NCI-H2107 treated with DMSO at 0.1 percent for 48 hours (cell line): Measurements from ENCODE around the gene FBXL2.
"Not testable (repeated sequence)": the region's sequence is repeated elsewhere in the genome, so short reads cannot be mapped to it uniquely, and the experiment has no call there.

Experiments
- DNase-seq: peaks from one replicate; lab custom pipeline; 2025; ENCODE audit not compliant: unreplicated experiment; lab: John Stamatoyannopoulos, UW

The FBXL2 gene

DNA sequence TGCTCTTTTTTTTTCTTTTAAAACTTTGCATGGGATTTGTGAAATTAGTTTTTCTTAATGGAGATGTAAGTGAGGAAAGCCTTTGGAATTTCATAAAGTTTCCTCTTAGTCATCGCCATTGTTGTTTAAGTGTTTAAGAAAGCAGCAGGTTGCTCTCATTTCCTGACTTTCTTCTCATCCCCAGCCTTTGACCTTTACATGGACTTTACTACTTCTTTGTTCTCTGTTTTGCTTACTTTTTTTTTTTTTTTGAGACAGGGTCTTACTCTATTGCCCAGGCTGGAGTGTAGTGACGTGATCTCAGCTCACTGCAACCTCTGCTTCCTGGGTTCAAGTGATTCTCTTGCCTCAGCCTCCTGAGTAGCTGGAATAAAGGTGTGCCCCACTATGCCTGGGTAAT lies 38.6 kb downstream of the FBXL2 start:
- DNase-seq, result no peak

DNA sequence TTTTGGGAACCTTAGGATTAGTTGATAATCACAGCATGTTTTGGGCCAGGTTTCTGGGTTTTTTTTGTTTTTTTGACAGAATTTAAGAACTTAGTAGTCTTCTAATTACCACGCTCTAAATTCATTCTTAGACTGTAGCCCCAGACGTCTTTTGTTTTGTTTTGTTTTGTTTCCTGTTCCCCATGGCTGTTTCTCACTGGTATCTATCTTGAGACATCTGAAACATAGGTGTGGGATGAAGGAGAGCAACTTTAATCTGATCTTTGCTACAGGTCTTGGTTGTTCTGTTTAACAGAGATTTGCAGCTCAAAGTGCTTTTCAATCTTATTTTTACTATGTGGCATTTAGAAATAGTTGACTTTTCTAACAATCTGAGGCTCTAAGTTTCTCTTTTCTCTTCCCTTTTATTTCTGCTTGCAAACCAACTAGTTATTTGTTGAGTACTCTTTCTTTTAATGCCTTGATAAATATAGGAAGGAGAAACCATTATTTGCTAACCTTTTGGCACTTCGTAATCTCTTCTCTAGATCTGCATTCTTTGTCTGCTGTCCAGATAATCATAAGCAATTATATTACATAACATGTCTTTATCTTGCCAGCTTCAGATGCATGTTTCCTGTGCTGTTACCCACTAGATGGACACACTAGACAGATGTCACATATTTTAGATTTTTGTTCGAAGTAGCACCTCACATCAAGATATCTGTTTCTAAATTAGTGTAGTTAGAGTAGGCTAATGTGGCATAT lies 40.9 kb downstream of the FBXL2 start:
- no peak for DNase-seq

DNA sequence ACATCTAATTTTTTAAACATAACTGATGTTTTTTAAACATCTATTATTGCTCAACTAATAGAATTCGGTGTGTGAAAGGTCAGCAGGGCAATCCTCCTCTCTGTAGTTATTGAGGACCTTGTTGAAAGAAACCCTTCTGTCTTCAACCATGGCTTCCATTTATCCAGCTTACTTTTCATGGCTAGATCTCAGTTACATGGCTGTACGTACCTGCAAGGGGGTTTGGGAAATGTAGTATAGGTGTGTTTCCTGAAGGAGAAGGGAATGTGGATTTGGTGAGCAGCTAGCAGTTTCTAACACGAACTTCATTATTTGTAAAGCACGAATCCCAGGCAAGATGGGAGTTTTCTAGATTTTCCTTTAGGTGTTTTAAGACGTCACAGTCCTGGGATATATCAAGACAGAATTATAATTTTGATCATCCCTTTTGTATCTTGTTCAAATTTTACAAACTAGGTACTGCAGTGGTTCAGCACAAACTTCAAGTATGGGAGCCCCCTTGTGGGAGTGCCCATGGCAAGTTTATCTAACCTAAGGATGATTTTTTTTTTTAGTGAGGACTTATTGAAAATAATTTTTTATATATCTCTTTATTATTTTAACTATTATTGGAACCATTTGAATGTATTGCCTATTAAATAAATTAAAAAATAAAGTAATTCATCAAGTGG lies 41.6 kb downstream of the FBXL2 start:
- no peak for DNase-seq

DNA sequence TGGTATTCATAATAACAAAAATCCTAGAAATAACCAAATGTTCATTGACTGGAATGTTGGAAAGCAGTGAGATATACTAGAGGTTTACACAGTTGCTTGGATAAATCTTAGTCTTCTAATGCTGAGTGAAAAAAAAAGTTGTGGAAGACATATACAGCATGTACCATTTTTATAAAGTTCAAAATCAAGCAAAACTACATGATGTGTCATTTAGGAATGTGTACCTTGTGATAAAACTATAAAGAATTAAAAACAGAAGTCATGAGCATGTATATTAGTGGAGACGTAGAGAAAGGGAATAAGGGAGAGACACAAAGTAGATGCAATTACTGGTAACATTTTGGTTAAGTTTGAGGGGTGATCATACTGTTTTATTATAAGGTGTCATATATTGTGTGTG lies 45.2 kb downstream of the FBXL2 start:
- no peak for DNase-seq

DNA sequence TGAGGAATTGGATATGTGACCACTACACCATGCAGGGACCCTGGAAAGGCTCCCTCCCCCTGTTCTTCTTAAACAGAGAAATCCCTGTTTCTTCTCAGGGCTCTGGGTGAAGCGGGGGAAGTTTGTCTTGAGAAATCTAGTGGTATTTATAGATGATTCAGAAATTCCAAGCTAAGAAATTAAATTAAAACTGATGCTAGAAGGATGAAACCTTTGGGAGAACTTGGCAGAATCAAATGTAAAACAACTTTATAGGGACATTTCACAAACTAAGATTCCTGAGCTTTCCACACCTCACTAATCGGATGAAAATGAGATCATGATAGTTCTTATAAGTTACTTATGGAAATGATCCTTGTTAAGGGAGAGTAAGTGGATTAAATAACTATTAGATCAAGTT lies 54.2 kb downstream of the FBXL2 start:
- no peak for DNase-seq

DNA sequence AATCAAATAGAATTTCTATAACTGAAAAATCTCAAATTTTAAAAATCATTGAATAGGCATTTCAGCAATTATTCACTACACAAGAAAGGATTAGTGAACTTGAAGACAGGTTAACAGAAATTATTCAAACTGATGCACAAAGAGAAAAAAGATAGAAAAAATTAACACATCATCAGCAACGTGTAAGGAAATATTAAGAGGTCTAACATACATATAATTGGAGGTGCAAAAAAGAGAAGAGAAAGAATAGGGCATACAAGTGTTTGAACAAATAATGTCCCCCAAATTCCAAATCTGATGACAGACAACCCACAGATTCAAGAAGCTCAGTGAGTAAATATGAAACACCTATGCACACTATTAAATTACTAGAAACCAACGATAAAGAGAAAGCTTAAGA lies 57.1 kb downstream of the FBXL2 start:
- DNase-seq, result no peak

DNA sequence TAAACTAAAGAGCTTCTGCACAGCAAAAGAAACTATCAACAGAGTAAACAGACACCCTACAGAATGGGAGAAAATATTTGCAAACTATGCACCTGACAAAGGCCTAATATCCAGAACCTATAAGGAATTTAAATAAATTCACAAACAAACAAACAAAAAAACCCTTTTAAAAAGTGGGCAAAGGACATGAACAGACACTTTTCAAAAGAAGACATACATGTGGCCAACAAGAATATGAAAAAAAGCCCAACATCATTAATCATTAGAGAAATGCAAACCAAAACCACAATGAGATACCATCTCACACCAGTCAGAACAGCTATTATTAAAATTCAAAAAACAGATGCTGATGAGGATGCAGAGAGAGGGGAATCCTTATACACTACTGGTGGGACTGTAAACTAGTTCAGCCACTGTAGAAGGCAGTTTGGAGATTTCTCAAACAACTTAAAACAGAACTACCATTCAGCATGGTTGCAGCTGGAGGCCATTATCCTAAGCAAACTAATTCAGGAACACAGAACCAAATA lies 61.8 kb downstream of the FBXL2 start:
- DNase-seq, result not testable (repeated sequence)

DNA sequence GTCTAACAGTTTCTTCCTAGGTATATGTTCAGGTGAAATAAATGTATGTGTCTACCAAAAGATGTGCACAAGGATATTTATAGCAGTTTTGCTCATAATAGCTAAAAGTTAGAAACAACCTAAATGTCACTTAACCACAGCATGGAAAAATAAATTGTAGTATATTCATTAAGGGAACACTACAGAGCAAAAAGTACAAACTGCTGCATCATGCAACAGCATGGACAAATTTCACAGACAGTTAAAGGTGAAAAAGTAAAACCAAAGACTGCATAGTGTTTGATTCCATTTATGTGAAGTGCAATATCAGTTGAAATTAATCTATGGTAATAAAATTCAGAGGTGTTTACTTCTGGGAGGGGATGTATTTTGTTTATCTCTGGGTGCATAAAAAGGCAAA lies 62.5 kb downstream of the FBXL2 start:
- no peak for DNase-seq

DNA sequence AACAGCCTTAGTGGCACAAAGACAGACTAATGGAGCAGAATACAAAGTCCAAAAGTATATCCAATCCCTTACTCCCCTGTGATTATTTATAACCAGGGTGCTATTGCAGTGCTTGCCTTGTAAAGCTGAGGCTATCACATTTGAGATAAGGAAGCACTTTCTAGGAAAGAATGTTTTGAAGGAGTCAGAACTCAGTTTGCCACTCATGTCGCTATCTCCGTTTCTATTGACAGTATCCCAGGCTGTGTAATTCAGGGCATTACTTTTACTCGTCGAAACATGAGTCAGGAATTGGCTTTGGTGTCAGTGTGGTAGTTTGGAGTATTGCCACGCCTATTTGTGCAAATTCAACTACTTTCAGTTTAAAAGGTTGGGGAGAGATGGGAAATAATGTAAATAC lies 78.4 kb downstream of the FBXL2 start:
- DNase-seq, result no peak

DNA sequence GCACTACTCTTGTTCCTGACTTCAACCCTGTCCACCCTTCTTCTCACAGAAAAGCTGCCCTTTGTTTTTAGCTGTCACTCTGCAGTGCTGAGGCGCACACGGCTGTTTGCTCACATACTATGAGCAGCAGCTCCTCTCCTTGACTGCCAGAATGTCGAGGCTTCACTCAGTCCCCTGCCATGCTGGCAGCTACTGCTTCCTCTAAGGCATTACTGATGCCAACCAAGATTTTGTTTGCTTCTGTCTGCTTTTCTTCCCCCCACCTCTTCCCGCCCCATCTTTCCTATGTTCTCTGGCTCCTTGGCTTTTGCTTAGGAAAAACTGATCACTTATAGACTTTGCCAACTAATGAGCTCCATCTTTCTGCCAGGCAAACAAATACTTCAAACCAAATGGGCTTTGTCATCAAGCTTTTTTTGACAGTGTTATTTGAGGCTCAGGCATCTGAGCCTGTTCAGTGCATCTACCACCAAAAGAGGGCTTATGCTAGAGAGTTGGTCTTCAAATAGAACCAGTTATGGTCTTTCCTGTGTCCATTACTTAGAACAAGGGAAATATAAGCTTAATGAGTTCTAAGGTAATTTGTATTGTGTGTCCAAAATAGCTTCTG lies 81.0 kb downstream of the FBXL2 start:
- DNase-seq, result no peak

DNA sequence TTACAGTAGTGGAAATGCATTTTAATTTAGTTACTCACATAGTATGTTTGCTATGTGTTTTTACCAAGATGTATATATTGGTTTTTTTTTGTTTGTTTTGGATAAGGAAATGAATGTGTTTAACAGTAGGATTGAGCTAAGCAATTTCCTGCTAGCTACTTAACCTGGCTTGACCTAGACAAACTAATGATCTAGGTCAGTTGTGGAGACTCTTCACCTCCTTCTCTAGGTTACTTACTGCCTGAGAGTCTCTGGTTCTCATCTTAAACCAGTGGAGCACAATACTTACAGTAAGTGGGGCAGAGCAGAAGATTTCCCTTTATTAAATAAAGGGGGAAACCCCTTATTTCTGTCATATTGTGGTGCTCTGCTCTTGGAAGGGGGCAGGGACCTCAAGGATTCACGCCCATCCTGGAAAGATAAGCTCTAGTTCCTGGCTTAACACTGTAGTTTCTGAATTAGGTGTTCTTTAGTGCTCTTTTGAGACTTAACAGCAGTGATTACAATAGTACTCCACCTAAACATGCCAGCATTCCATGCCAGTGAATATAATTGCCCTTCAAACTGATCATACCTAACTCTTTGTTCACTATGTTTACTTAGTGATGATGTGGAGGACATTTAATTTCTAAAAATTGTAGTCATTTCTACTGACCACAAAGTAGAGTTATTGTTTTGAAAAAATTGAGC lies 83.0 kb downstream of the FBXL2 start:
- DNase-seq, result no peak

DNA sequence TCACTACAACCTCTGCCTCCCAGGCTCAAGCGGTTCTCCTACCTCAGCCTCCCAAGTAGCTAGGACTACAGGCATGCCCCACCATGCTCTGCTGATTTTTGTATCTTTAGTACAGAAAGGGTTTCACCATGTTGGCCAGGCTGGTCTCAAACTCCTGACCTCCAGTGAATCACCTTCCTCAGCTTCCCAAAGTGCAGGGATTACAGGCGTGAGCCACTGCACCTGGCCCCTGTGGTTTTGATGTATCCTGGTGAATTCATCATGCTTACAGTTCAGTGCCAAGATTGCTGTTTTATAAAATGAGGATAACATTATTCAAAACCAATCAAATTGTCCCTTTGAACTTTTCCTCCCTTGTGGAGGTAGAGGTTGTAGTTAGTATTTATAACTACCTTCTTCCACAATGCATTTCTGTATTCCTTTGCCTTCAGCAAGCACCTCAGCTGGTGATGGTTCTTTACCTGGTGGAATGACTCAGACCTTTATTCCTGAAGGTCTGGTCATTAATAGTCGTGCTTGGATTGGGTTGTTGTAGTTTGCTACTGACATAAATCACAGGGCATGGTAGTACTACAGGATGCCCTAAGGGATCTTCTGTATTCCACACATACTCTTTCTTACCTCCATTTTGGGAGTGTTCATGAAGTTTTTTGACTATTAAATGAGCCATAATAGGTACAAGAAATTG lies 86.0 kb downstream of the FBXL2 start:
- no peak for DNase-seq

DNA sequence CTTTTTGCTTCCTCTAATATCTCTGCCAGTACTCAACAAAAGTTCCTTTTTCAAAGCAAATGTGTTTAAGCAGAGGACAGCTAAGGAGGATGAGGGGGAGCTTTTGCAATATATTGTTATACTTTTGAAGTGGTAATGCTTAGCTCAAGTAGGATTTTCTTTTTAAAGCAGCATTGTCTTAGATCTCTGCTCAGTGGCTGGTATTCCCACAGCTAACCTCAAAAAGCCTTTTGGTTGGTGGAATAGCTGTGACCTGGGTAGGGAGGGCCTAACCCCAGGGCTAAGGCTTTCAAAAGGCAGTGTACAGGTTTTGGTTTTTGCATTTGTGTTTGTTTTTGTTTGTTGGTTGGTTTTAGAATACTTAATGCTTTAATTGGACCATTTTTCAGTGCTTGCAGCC lies 86.8 kb downstream of the FBXL2 start:
- no peak for DNase-seq

DNA sequence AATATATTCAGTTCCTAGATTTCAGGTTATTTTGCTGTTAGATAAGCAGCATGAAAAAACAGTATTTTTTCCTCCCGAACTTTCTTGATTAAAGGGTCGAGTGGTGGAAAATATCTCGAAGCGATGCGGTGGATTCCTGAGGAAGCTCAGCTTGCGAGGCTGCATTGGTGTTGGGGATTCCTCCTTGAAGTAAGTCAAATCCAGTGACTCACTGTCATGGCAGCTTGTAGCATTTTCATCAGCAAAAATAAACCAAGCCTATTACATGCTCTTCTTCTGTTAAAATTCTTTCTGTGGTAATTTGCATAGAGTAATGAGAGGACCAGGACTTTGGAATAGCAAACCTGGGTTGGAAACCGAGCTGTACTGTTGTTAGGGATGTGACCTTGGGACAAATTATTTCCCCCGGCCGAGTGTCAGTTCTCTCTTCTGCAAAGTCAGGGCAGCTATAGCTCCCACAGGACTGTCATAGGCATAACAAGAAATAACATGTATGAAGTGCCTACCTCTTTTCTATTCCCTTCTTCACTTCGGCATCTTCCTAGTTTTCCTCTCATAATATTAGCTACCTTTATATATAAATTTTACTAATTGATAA lies 87.4 kb downstream of the FBXL2 start:
- DNase-seq, result no peak

DNA sequence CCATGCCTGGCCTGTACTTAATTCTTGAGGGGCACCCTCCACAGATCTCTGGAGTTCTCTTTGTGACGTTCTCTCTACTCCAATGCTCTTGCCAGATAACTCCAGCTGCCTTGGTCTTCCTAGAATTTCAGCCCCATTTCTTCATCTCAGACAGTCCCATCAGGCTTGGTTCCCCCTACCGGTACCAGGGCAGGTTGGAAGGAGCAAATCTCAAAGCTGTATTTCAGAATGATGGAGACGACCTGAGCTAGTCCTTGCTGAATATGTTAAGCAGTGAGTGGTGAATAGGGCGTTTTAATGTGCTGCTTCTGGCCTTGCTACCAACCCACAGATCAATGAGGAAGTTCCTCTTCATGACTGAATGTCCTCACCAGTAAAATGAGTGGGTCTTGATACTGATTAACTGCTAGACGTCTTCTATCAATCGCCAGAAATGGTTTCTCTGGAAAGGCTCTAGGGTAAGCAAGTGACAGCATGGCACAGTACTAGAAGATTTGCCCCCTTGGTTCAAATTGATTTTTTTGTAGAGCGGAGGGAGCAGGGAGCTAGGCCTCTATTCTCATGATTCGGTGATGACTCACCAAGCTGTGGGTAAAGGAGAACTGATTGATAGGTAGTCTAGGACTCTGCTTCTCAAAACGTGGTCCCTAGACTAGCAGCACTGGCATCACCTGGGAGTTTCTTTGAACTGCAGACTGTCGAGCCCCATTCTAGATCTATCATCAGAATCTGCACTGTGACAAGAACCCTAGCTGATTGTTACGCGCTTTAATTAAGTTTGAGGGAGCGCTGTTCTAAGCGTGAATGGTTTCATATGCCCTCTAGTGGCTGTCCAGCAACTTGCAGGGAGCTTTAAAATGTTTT lies 95.2 kb downstream of the FBXL2 start:
- peak; percentile 2 for DNase-seq

DNA sequence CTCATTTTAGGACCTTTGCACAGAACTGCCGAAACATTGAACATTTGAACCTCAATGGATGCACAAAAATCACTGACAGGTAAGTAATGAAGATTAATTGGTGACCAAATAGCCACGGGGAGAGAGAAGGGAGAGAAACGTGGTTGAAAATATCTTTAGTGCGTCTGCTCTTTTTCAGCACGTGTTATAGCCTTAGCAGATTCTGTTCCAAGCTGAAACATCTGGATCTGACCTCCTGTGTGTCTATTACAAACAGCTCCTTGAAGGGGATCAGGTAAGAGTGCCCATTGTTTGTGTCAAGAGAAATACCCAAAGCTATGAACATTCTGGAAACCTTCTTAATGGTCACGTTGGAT lies 95.8 kb downstream of the FBXL2 start:
- DNase-seq, result no peak

DNA sequence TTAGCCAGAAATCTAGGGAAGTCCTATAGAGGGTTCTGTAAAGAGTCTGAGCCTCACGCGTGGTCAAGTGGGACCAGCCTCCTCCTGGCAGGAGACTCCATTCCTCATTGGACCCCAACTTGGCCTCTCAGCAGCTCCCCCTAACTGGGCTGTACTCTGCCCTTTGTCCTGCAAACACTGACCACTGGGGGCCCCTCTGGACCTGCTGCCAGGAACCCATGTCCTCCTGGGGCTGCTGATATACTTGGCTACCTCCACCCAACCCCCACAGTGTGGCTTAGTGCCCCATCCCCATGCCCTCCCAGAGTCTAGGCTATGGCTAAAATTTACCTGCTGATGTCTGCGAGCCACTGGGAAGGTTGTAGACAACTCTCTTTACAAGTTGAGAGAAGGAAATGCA lies 100.2 kb downstream of the FBXL2 start:
- no peak for DNase-seq

DNA sequence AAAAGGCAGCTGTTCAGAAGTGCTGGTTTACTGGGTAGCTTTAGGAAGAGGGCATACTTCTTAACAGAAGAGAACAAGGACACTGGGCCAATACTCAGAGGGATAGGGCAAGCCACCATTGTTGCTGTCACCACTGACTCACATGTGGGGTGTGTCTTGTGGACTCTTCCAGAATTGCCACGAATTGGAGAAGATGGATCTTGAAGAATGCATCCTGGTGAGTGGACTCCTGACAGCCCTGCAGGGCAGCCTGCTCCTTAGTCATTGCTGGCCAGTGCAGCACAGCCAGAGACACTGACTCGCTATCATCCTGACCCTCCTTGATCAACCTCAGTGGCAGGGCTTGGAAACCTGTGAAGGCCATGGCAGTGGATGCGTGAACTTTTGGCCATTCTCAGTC lies 100.7 kb downstream of the FBXL2 start:
- no peak for DNase-seq

DNA sequence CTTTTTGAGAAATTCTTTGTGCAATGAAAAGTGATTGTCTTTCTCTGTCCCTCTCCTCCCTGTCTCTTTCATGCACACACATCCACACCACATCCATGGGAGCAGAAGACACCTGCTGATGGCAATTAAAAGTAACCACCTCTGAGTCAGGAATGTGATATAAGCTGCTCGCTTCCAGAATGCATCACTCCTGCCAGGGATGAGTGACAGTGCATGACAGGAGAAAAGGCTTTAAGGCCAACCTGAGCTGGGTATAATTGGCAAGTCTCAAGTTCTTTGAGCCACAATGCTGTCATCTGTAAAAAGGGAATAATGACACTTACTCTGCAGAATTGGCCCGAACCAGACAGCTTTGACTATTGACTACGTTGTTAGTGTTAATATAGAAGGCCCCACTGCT lies 103.4 kb downstream of the FBXL2 start:
- no peak for DNase-seq

DNA sequence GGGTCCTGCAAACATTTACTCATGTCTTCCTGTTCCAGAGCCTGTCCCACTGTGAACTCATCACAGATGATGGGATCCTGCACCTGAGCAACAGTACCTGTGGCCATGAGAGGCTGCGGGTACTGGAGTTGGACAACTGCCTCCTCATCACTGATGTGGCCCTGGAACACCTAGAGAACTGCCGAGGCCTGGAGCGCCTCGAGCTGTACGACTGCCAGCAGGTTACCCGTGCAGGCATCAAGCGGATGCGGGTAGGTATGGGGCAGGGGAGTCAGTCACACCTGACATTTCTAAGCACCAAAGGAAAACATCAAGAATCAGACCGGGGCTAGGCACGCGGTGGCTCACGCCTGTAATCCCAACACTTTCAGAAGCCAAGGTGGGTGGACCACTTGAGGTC lies 106.7 kb downstream of the FBXL2 start:
- no peak for DNase-seq
